Osteoblast (primary cell): ENCODE data around the gene TMEM181. TPM values are rescaled to one million over a fixed set of nuclear protein-coding genes. Genes with fewer than 3 reads are reported as not detected.

Source experiments
- DNase-seq: peaks from one replicate; pipeline ENCODE4 v3.0.0; 2011; ENCODE audit warnings: low spot score, mixed read lengths; ENCODE audit not compliant: insufficient read length; ENCODE audit errors: missing footprints
- H2AFZ ChIP-seq: 2 replicates; pipeline ENCODE4 v1.6.0; 2011; ENCODE audit warnings: mild to moderate bottlenecking, low read length
- H3K27ac ChIP-seq: 2 replicates; pipeline ENCODE4 v1.5.1; 2011; ENCODE audit warnings: mild to moderate bottlenecking, low read depth, low read length, moderate library complexity
- H3K27me3 ChIP-seq: 2 replicates; pipeline ENCODE4 v1.6.0; 2012; ENCODE audit warnings: mild to moderate bottlenecking, control low read depth, inconsistent platforms, low read length, moderate library complexity; ENCODE audit not compliant: insufficient read depth
- H3K36me3 ChIP-seq: 2 replicates; pipeline ENCODE4 v1.5.1; 2011; ENCODE audit warnings: mild to moderate bottlenecking, low read length, control low read depth, moderate library complexity; ENCODE audit not compliant: insufficient read depth
- H3K4me1 ChIP-seq: 2 replicates; pipeline ENCODE4 v1.5.1; 2011; ENCODE audit warnings: mild to moderate bottlenecking, low read length, control low read depth, moderate library complexity; ENCODE audit not compliant: insufficient read depth
- H3K4me2 ChIP-seq: 2 replicates; pipeline ENCODE4 v1.6.0; 2011; ENCODE audit warnings: mild to moderate bottlenecking, low read length; ENCODE audit not compliant: insufficient read depth
- H3K4me3 ChIP-seq: fragments of 200-600 bp; sonication (generic); 3 replicates; pipeline ENCODE4 v1.5.1; 2012; ENCODE audit warnings: mild to moderate bottlenecking, low read length, inconsistent platforms; ENCODE audit not compliant: insufficient read depth
- H3K79me2 ChIP-seq: 2 replicates; pipeline ENCODE4 v1.6.0; 2012; ENCODE audit warnings: mild to moderate bottlenecking, low read length, control low read depth, inconsistent platforms; ENCODE audit not compliant: insufficient read depth
- H3K9me3 ChIP-seq: 2 replicates; pipeline ENCODE4 v1.5.1; 2011; ENCODE audit warnings: low read depth, low read length, control low read depth
- H4K20me1 ChIP-seq: 2 replicates; pipeline ENCODE4 v1.6.0; 2012; ENCODE audit warnings: mild to moderate bottlenecking, low read length, control low read depth; ENCODE audit not compliant: insufficient read depth
- CTCF ChIP-seq: IDR thresholded peaks from 2 replicates; pipeline ENCODE4 v1.5.1; 2011; ENCODE audit warnings: mild to moderate bottlenecking, low read depth, low read length, moderate library complexity; ENCODE audit errors: extremely low read depth
- total RNA-seq: library from RNA; depleted of rRNA; stranded (reverse); fragments of >200 nt; gene quantifications from 2 replicates; pipeline ENCODE4 v1.2.3, GENCODE V29; 2012

Gene TMEM181
- total RNA-seq, 1 donor: 43.8 TPM

- Histone ChIP-seq H3K4me3 (no peak overlapping the region), H3K27ac (no peak overlapping the region), H3K27me3 (peaks cover 21% of the 10 kb centered on the region), H3K79me2 (no peaks in the 10 kb centered on the region), H2AFZ (no peak overlapping the region), H4K20me1 (no peaks in the 10 kb centered on the region), H3K4me1 (no peaks in the 10 kb centered on the region), H3K36me3 (no peaks in the 10 kb centered on the region), H3K4me2 (no peak overlapping the region), H3K9me3 (no peaks in the 10 kb centered on the region)
- DNase-seq: no peak
- TF ChIP-seq CTCF: no peak
Observed at GRCh38 chr6:158544428-158544827, 15.5 kb upstream of the TMEM181 start.

- H2AFZ ChIP-seq: no peak overlapping the region
- H3K27me3 ChIP-seq: peaks cover 12% of the 10 kb centered on the region
- H4K20me1 ChIP-seq: no peaks in the 10 kb centered on the region
- no peaks in the 10 kb centered on the region for H3K79me2 ChIP-seq
- no peaks in the 10 kb centered on the region for H3K36me3 ChIP-seq
- H3K4me1 ChIP-seq: no peaks in the 10 kb centered on the region
- no peak overlapping the region for H3K27ac ChIP-seq
- H3K4me2 ChIP-seq: no peak overlapping the region
- DNase-seq: no peak
- no peak for TF ChIP-seq CTCF
- H3K9me3 ChIP-seq: no peaks in the 10 kb centered on the region
- no peak overlapping the region for H3K4me3 ChIP-seq
Observed at GRCh38 chr6:158545043-158545966, 14.6 kb upstream of the TMEM181 start.

DNA sequence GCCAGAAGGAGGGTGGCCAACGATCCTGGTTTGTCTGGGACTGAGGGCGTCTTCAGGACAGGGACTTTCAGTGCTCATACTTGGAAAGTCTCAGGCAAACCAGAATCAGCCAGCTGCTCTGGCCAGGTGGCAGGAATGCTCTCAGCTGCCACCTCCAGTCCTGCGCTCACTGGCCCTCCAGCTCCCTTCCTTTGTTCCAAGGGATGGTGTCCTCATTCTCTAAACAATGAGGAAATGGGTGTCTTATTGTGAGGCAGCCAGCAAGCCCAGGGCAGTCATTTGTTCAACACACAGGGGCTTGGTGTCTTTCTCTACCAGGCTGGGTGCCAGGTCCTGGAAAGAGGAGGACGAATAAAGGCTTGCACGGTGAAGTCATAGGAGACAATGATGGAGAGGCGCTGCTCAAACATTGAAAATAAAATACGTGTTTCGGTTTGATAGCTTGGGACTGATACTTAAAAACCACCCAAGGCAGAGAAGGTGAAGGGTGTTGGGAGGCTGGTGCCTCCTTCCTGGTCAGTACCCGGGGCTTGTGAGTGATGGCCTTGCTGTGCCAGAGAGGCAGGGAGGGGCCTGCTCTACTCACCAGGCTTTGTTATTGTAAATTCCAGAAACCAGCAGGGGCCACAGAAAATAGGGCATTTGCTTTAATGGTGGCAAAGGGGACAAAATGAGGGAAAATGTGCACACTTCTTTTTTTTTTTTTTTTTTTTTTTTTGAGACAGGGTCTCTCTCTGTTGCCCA lies 11.3 kb upstream of the TMEM181 start:
- Histone ChIP-seq H4K20me1 (no peaks in the 10 kb centered on the region), H3K27me3 (peaks cover 12% of the 10 kb centered on the region), H3K36me3 (no peaks in the 10 kb centered on the region), H3K79me2 (no peaks in the 10 kb centered on the region), H3K4me3 (no peak overlapping the region), H3K9me3 (no peaks in the 10 kb centered on the region), H3K4me1 (no peaks in the 10 kb centered on the region), H3K4me2 (no peak overlapping the region), H3K27ac (no peak overlapping the region), H2AFZ (no peak overlapping the region)
- no peak for TF ChIP-seq CTCF
- peak; percentile 70 for DNase-seq
